PC-9 (cell line): ENCODE data around the gene PSMG2. TPM values are rescaled to one million over a fixed set of nuclear protein-coding genes. Genes with fewer than 3 reads are reported as not detected.

Source experiments
- BruUV-seq: library from RNA; stranded (reverse); fragments of 400-500 nt; replicated peaks from 2 replicates; lab custom pipeline; 2021; lab: Mats Ljungman, UMichigan
- CTCF ChIA-PET: fragments of 300-600 bp; sonication (Branson Sonifier 250); formaldehyde crosslinking; loops from one replicate; lab custom pipeline; 2022; ENCODE audit warnings: antibody characterized with exemption; lab: Charles Lee
- POLR2A ChIA-PET: fragments of 300-600 bp; sonication (Branson Sonifier 250); formaldehyde crosslinking; loops from one replicate; lab custom pipeline; 2022; ENCODE audit warnings: antibody characterized with exemption; ENCODE audit not compliant: unreplicated experiment; lab: Charles Lee
- DNase-seq, 2 experiments: peaks; one replicate each; pipeline versions ENCODE4 v3.0.0 to v3.0.0-alpha.2; 2015 to 2022; ENCODE audit warnings: mixed read lengths in 1 of 2
- H2AFZ ChIP-seq: fragments of 200-600 bp; sonication (generic); 2 replicates; pipeline ENCODE4 v1.8.1; 2017; ENCODE audit warnings: antibody characterized with exemption
- H3F3A ChIP-seq: fragments of 200-600 bp; sonication (generic); 2 replicates; pipeline ENCODE4 v1.8.1; 2017; ENCODE audit warnings: antibody characterized with exemption, mild to moderate bottlenecking, low read depth; ENCODE audit not compliant: insufficient read depth
- H3K27ac ChIP-seq: fragments of 200-600 bp; sonication (generic); 2 replicates; pipeline ENCODE4 v1.6.1; 2016; ENCODE audit warnings: mixed run types
- H3K27me3 ChIP-seq: fragments of 200-600 bp; sonication (generic); 2 replicates; pipeline ENCODE4 v1.6.1; 2016; ENCODE audit warnings: low read depth, mixed run types; ENCODE audit not compliant: insufficient read depth
- H3K36me3 ChIP-seq: fragments of 200-600 bp; sonication (generic); 2 replicates; pipeline ENCODE4 v1.6.1; 2016; ENCODE audit warnings: low read depth, mixed run types
- H3K4me1 ChIP-seq: fragments of 200-600 bp; sonication (generic); replicated peaks from 2 replicates; pipeline ENCODE4 v1.6.1; 2016; ENCODE audit warnings: mixed run types; ENCODE audit not compliant: insufficient read depth
- H3K4me2 ChIP-seq: fragments of 200-600 bp; sonication (generic); 2 replicates; pipeline ENCODE4 v1.6.1; 2017; ENCODE audit warnings: mixed run types
- H3K4me3 ChIP-seq: fragments of 200-600 bp; sonication (generic); 2 replicates; pipeline ENCODE4 v1.6.1; 2016; ENCODE audit warnings: mixed run types
- H3K79me2 ChIP-seq: fragments of 200-600 bp; sonication (generic); 2 replicates; pipeline ENCODE4 v1.6.1; 2017; ENCODE audit warnings: low read depth, mixed run types
- H3K9me2 ChIP-seq: fragments of 200-600 bp; sonication (generic); 2 replicates; pipeline ENCODE4 v1.8.1; 2017; ENCODE audit warnings: mild to moderate bottlenecking; ENCODE audit not compliant: insufficient read depth
- H3K9me3 ChIP-seq: fragments of 200-600 bp; sonication (generic); 2 replicates; pipeline ENCODE4 v1.8.1; 2016; ENCODE audit warnings: low read depth; ENCODE audit not compliant: insufficient read depth
- H4K20me1 ChIP-seq: fragments of 200-600 bp; sonication (generic); 2 replicates; pipeline ENCODE4 v1.8.1; 2017; ENCODE audit not compliant: insufficient read depth
- EZH2 ChIP-seq: fragments of 200-600 bp; sonication (generic); IDR thresholded peaks from 2 replicates; pipeline ENCODE4 v1.8.0; 2017; ENCODE audit warnings: antibody characterized with exemption, low read depth
- intact Hi-C: fragments of 100-400 bp; cut with micrococcal nuclease; formaldehyde crosslinking; loops from one replicate; pipeline ENCODE4 v1.10.0; 2022; ENCODE audit not compliant: unreplicated experiment
- total RNA-seq: library from RNA; stranded (reverse); gene quantifications from 2 replicates; pipeline ENCODE4 v1.2.3, GENCODE V29; 2021
- TF ChIP-seq, protein P1 (sequence below): fragments of 200-600 bp; sonication (generic); conservative IDR thresholded peaks from 2 replicates; pipeline ENCODE4 v1.6.1; 2017; ENCODE audit warnings: mixed run types, antibody characterized with exemption, mild to moderate bottlenecking, moderate library complexity

Gene PSMG2
- total RNA-seq, 1 experiment from 2014 or later: 123 TPM

DNA sequence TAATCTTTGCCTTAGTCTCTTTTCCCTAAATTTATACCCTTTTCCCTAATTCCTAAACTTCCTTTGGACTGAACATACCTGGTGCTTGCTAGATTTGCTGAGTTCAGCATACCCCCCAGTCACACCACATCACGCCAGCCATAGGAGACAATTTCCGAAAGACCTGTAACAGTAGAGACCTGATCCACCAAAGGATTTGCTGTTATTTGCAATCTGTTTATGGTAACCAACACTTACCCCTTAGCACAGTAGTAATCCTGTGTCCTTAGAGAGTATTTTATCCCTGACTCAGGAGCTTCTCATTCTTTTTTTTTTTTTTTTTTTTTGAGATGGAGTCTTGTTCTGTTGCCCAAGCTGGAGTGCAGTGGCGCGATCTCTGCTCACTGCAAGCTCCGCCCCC is 8.6 kb downstream of the PSMG2 start:
- no peaks in the 10 kb centered on the region for H3K9me2 ChIP-seq
- no peak overlapping the region for H3K4me3 ChIP-seq
- CTCF ChIA-PET: no interaction called here
- no peak overlapping the region for H3K27ac ChIP-seq
- H3K4me2 ChIP-seq: no peak overlapping the region
- H3F3A ChIP-seq: peaks cover 3% of the 10 kb centered on the region; the same call in 1 of the 2 replicates
- 0 out of 2 replicates have a peak, but pooled peaks cover 4% of the 10 kb centered on the region for H3K79me2 ChIP-seq
- TF ChIP-seq, protein P1, sequence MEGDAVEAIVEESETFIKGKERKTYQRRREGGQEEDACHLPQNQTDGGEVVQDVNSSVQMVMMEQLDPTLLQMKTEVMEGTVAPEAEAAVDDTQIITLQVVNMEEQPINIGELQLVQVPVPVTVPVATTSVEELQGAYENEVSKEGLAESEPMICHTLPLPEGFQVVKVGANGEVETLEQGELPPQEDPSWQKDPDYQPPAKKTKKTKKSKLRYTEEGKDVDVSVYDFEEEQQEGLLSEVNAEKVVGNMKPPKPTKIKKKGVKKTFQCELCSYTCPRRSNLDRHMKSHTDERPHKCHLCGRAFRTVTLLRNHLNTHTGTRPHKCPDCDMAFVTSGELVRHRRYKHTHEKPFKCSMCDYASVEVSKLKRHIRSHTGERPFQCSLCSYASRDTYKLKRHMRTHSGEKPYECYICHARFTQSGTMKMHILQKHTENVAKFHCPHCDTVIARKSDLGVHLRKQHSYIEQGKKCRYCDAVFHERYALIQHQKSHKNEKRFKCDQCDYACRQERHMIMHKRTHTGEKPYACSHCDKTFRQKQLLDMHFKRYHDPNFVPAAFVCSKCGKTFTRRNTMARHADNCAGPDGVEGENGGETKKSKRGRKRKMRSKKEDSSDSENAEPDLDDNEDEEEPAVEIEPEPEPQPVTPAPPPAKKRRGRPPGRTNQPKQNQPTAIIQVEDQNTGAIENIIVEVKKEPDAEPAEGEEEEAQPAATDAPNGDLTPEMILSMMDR: no peak
- no peak for TF ChIP-seq EZH2
- H3K9me3 ChIP-seq: no peaks in the 10 kb centered on the region
- BruUV-seq: no TSS peak
- H2AFZ ChIP-seq: no peak overlapping the region
- POLR2A ChIA-PET: interaction anchor here (0.6 kb wide), 2 partner anchors 40 to 439 kb away, joined by 3 to 15 read pairs; no protein-coding TSS in a partner anchor
- H4K20me1 ChIP-seq: 0 out of 2 replicates have a peak, but pooled peaks cover 5% of the 10 kb centered on the region
- no peak for DNase-seq
- H3K36me3 ChIP-seq: peaks cover 26% of the 10 kb centered on the region
- no peaks in the 10 kb centered on the region for H3K4me1 ChIP-seq
- intact Hi-C loops: no loop called here
- no peaks in the 10 kb centered on the region for H3K27me3 ChIP-seq

DNA sequence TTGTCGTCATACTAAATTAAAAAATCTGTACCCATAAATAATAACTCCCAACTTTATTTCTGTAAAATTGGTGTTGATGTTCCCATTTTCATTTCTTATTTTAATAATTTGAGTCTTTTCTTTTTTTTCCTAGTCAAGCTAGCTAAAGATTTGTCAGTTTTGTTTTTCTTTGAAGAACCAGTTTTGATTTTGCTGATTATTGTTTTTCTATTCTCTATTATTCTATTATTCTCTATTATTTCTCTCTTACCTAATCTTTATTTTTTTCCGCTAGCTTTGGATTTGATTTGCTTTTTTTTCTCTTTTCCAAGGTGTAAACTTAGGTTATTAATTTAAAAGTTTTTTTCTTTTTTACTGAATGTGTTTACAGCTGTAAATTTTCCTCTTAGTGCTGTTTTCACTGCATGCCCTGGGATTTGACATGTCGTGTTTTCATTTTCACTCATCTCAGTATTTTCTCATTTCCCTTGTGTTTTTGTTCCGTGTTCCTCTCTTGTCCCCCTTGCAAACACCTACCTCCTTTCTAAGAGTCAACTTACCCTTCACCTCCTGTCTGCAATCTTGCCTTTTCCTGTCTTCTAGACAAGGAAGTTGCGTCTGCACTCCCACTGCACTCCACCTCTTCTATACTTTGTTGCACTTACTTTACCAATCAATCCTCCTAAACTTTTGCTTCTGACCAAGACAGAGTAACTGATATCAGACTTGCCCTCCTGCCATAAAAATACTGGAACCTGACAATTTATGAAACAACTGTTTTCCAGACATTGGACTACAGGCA is 18.8 kb downstream of the PSMG2 start:
- DNase-seq: no peak
- peaks cover 23% of the 10 kb centered on the region for H3K36me3 ChIP-seq

DNA sequence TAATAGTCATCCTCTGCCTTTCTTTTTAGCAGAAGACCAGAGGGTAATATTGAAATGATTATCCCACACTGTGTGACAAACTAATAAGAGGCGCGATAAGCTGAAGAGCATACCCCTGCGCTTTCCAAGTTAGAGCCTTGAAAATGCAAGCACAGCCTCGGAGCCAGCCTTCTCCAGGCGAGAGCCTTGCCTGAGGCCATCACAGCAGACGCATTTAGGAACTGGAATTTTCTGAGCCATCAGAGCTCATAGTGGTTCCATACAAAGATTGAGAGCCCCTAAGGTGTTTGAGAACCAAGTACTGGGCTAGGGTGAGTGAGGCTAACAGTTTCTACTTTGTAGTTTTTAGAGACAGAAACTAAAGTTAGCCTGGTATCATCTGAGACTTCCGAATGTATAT is 19.9 kb downstream of the PSMG2 start:
- TF ChIP-seq, protein P1: no peak
- no peak for TF ChIP-seq EZH2
- intact Hi-C loops: no loop called here
- Histone ChIP-seq H3K9me2 (no peaks in the 10 kb centered on the region), H3K4me1 (no peaks in the 10 kb centered on the region), H3K9me3 (no peaks in the 10 kb centered on the region), H3F3A (peaks cover 20% of the 10 kb centered on the region), H3K36me3 (peaks cover 21% of the 10 kb centered on the region), H3K27me3 (no peaks in the 10 kb centered on the region), H3K79me2 (no peaks in the 10 kb centered on the region), H3K4me3 (no peak overlapping the region), H2AFZ (no peak overlapping the region), H3K4me2 (no peak overlapping the region), H3K27ac (no peak overlapping the region), H4K20me1 (no peaks in the 10 kb centered on the region)
- no peak for DNase-seq
- no TSS peak for BruUV-seq
- CTCF ChIA-PET: interaction anchor here (0.6 to 2.1 kb wide), 2 partner anchors 211 to 285 kb away, joined by 8 to 9 read pairs; no protein-coding TSS in a partner anchor
- POLR2A ChIA-PET: no interaction called here

More for the DNA sequence above, 18.8 kb downstream of the PSMG2 start:
- no peak for TF ChIP-seq EZH2
- TF ChIP-seq, protein P1: no peak
- Histone ChIP-seq H3K27ac (no peak overlapping the region), H3K4me1 (no peaks in the 10 kb centered on the region), H2AFZ (no peak overlapping the region), H3K27me3 (no peaks in the 10 kb centered on the region), H3K9me2 (no peaks in the 10 kb centered on the region), H3K79me2 (no peaks in the 10 kb centered on the region), H3K4me2 (no peak overlapping the region), H3K4me3 (no peak overlapping the region), H3K9me3 (no peaks in the 10 kb centered on the region), H3F3A (peaks cover 17% of the 10 kb centered on the region), H4K20me1 (no peaks in the 10 kb centered on the region)
- ChIA-PET POLR2A (interaction anchor here (0.6 kb wide), 1 partner anchor 185 kb away, joined by 4 read pairs; no protein-coding TSS in a partner anchor), CTCF (no interaction called here)
- intact Hi-C loops: no loop called here
- no TSS peak for BruUV-seq
